Bone marrow (tissue), 2 donors: Measurements from ENCODE around the gene ZNF550.
A peak's percentile ranks its signal among the peaks of the same experiment; 100 is the strongest.

Experiments
- DNase-seq, 2 donors: peaks; one replicate each; lab custom pipeline; 2025; lab: John Stamatoyannopoulos, UW

The ZNF550 gene

GRCh38 chr19:57559404-57560025 is at the start of gene ZNF550:
ZNF550 (minus strand) TSS chr19:57559863; CDS start chr19:57559682, 181 bp downstream.
- peak; percentile 61 to 70 for DNase-seq

GRCh38 chr19:57606931-57607330 is 47.3 kb upstream of the ZNF550 start:
- DNase-seq = no peak

- peak; percentile 67 to 78 for DNase-seq
These were observed 40.2 kb upstream of the ZNF550 start, which contains the start of gene ZNF530 for GRCh38 chr19:57599761-57600383. ZNF530 (plus strand) TSS chr19:57599885; CDS start chr19:57604346, 4,461 bp downstream.

DNA sequence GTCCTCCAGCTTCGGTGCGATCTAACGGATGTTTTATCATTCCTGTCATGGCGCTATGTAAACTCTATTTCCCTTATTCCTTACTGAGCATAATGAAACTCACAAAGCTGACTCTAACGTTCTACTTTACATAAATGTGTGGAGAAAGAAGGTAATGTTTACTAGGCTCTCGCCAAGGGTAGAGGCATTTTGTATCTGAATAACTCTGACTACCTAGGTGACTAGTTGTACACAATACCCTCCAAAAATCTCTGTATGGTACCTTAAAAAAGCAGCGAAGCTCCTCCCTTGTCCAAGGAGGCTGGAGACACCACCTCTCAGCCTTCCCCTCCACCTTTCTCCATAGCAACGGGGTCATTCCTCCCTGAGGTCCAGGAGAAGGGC is 39.7 kb upstream of the ZNF550 start:
- no peak for DNase-seq

GRCh38 chr19:57587529-57587928 is 27.9 kb upstream of the ZNF550 start:
- DNase-seq = no peak

GRCh38 chr19:57583521-57584416 is 24.1 kb upstream of the ZNF550 start, which contains the start of gene ZIK1:
ZIK1 (plus strand) TSS chr19:57584145; CDS start chr19:57584357, 212 bp downstream.
- peak; percentile 47 to 89 for DNase-seq

DNA sequence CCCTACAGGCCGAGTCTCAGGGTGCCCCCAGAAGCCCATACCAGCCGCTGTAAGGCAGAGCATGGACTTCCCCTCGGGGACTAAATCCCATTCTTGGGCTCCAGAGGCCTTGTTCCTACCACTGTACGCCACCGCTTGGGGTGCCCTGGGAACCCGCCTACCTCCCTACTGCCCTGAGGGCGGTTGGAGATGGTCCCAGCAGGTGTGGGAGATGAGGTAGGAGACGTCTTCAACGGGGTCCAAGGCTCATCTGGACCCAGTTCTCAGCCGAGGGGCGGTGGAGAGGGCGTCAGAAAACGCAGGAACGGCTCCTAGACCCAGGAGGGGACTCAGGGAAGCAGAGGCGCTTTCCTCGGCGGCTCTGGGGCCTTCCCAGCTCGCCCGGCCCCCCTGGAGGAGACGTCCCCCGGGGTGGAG is 23.4 kb upstream of the ZNF550 start:
- no peak for DNase-seq

- DNase-seq = peak; percentile 66 to 98
These were observed 19.0 kb upstream of the ZNF550 start, which contains the start of gene ZNF416 for GRCh38 chr19:57578487-57579205. ZNF416 (minus strand) TSS chr19:57578911; CDS start chr19:57578704, 207 bp downstream.

DNA sequence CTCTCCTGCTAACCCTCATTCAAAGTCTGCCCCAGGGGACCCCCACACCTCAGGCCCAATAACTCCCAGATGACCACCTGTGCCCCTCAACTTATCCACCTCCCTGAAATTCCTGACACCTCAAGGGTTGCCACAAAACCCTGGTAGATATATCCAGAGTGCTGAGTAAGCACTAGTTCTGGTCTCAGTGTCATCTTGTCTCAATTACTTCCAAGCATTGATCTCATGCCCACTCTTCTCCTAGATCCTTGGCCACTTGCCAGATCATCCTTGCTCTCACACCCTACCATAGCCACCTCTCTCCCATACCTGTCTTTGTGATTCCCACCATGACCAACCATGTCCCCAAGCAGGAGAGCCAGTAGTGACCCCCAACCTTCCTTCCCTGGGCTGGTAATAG is 17.0 kb upstream of the ZNF550 start:
- DNase-seq = no peak

DNA sequence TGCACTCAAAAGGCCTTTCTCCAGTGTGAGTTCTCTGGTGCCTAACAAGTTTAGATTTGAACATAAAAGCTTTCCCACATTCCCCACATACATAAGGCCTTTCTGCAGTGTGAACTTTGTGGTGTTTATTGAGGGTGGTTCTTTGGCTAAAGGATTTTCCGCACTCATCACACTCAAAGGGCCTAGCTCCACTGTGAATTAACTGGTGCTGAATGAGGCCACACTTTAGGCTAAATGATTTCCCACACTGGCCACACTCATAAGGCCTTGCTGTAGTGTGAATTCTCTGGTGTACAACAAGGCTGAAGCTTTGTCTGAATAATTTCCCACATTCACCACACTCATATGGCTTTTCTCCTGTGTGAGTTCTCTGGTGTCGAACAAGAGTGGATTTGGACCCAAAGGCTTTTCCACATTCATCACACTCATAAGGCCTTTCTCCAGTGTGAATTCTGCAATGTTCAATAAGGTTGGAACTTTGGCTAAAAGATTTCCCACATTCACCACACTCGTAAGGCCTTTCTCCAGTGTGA is 12.8 kb upstream of the ZNF550 start:
- no peak for DNase-seq

DNA sequence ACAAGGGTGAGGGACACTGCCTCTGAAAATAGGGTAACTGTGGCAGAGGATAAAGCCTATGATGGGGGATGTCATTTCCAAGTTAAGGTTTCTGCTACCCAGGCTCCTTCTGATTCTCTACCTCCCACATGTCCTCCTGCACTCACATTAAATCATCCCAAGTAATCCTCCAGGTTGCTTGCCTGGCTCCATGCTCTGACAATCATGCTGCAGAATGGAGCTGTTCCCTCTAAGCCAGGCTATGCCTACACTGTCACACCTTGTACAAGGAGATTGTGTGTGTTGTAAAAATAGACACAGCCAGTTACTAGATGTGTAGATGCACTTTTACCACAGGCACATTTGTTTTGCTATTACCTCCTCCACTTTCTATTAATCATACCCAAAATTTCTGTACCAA is 11.0 kb upstream of the ZNF550 start:
- no peak for DNase-seq

DNA sequence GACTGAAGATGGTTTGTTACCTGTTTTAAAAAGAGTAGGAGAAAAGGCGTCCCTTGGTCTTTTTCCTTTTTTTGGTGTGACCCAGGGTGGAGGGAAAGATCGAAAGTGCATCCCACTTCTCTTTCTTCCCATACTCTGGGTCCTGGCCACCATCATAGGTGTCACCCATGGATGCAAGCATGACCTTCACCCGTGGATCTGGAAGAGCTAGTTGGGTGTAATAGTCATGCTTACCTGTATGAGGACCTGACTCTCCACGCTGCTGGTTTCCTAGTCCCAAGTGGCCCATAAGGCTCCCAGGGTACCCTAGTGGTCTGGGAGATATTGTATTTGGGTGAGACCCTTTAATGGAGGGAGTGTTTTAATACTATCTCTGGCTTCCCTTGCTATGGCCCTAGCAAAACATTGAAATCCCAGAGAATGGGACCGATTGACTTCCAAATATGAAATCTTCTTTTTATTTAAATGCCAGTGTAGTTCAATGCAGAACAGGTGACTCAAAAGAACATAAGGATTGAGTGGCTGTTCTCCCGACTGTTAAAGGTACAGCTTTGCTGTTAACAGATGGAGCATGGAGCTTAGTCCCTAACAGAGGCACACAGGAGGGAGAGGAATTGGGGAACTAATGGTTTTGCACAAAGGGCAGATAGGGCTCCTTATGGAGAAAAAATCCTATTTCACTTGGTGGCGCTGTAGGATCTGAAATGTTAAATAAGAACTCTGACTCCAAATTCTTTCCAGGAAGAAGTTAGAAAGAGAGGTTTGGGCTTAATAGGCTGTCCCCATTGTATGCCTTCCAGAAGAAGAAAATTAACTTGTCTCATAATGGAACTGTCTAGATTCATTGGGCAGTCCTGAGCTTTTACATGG is 7.0 kb upstream of the ZNF550 start:
- no peak for DNase-seq

DNA sequence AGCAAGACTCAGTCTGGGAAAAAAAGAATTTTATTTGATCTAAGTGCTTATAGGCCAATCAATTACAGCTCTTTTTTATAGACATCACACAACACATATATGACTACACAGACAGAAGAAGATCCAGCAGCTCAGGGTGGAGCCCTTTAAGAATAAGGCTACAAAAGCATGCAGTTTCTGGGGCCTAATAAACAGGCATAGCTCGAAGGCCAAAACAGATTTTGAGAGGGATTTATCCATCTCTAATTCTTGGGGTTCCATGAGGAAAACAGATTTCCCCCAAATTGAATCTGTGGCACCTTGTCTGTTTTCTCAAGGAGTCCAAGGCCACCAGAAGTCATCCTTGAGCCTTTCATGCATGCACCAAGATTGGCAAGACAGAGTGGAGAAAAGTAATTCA is 3.9 kb upstream of the ZNF550 start:
- DNase-seq = no peak

DNA sequence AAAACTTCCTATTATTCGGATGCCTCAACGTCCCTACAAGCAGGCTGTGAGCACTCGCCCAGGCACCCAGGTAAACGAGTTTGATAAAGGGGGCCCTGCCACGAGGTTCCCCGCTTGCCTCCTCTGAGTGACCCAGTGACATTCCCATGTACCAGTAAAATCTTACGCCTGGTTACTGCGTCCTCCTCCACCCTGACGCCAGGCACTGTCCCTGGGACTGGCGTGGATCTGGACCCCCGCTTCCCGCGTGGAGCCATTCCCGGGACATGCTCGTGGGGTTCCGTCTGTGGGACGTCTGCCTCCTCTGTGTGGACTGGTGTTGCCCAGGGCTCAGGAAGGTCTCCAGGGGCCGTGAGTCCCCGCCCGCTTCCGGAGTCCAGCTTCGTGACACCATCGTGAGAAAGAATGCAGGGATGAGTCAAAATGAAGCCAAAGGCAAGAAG is 407 bp upstream of the ZNF550 start:
- DNase-seq = no peak

- DNase-seq = no peak
These were observed 657 bp downstream of the ZNF550 start for GRCh38 chr19:57559008-57559403.

- DNase-seq = no peak
These were observed 1.1 kb downstream of the ZNF550 start for GRCh38 chr19:57558525-57558924.

DNA sequence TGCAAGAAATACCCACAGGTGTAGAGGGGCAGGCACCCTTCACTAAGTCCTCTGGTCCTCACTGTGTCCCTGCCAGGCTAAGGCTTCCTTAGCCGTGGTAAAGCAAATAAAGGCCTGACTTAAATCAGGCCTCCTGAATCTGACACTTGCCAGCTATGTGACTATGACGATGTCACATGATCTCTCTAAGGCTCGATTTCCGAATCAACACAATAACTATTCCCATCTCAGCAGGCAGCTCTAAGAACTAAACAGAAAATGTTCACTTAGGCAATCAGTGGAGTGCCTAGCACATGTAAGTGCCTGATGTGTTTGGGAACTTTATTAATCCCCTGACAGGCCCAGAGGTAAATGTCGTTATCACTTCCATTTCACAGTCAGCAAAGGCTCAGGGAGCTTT is 2.0 kb downstream of the ZNF550 start:
- DNase-seq = no peak

DNA sequence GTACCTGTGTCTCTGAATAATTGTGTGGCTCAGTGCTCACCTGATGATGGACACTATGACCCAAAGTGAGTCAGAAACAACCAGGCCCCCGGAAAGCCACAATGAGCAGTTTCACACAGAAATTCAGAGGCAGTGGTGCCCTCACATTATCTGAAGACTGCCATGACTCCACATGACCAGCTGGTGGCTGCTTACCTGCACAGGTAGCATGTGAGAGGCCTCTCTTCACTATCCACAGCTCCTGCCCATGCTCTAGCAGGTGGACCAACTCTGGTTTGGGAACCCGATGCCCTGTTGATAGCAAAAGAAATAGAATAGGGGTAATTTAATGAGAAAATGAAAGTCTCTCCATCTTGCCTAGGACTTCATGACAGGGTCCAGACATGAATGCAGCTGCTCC is 7.2 kb downstream of the ZNF550 start:
- DNase-seq = no peak

DNA sequence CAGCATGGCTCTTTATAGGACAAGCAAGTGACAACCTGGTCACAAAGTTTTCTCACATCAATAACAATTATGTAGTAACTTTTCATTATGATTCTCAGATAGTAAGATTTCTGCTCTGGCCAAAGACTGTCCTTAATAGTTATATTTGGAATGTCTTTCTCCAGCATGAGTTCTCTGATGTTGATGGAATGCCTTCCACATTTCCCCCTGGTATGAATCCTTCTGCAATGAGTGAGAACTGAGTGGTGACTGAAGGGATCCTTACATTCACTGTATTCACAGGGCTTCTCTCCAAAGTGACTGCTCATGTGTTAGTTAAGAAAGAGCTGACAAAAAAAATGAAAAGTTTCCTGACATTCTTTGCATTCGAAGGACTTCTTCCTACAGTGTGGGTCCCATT is 13.2 kb downstream of the ZNF550 start:
- DNase-seq = no peak

- DNase-seq = no peak
These were observed 21.6 kb downstream of the ZNF550 start for GRCh38 chr19:57537953-57538547.
